ENCODE data around the gene SMIM24. TPM values are rescaled to one million over a fixed set of nuclear protein-coding genes. Genes with fewer than 3 reads are reported as not detected.

SMIM24 gene
- polyA plus RNA-seq, 2 donors = 0.02 to 0.29 TPM

DNA sequence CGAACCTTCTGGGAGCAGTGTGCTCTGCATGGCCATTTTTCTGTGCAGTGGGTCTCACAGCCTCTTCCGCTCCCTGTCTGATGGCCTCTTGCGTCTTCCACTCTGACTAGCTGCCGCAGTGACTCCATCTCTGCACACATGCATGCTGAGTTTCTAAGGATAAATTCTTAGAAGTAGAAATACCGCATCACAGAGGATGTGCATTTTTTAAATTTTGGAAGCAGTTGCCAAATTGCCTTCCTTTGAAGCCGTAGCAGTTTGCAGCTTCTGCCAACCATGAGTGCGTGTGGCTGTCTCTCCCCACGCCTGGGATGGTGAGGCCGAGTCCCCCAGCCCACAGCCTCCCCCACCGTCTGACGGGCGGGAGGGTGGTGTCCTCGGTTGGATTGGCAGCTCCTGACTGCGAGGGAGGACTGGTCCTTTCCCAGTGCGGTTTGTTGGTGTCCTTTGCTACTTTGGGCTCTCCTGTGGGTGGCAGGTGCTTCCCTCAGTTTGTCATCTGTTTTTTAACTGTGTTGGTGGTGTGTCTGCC is 35.6 kb upstream of the SMIM24 start:
- Histone ChIP-seq H3K36me3 (ENCODE audit: control insufficient read depth in 2 of 2, insufficient read depth in 2 of 2, low read length in 1 of 2) (peaks cover 0 to 8% of the 10 kb centered on the region in 2 donors), H3K4me3 (ENCODE audit: low read depth in 1 of 2, low read length in 2 of 2) (no peak overlapping the region), H3K27me3 (ENCODE audit: control insufficient read depth in 1 of 2, insufficient read depth in 2 of 2, low read length in 2 of 2) (no peaks in the 10 kb centered on the region), H3K9me3 (ENCODE audit: control insufficient read depth in 2 of 2, insufficient read depth in 1 of 2, low read depth in 1 of 2, low read length in 1 of 2) (no peaks in the 10 kb centered on the region), H3K27ac (ENCODE audit: low read depth in 2 of 2, low read length in 1 of 2) (no peak overlapping the region), H3K4me1 (ENCODE audit: control insufficient read depth in 2 of 2, insufficient read depth in 2 of 2, low read length in 1 of 2) (peaks cover 5 to 23% of the 10 kb centered on the region in 2 donors)
- 57 to 70% methylated on average over 15 of the region's 15 CpGs for WGBS, 2 donors

DNA sequence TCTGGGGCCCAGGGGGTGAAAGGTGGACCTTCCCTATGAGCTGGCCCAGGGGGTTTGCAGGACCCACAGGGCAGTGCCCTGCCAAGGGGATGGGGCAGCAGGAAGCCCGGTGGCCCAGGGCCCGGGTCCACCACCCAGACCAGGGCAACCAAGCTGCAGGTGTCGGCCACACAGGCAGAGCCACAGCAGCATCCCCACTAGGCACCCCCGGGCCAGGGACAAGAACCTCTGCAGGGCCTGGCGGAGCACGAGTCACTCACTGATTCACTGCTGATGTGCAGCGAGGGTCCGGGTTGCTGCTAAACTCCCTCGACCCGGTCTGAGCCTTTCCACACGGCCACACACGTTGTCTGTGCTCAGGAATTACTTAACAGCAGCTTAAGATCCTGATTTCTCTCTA is 34.6 kb upstream of the SMIM24 start:
- WGBS, 2 donors = 86 to 87% methylated on average over 12 of the region's 12 CpGs
- peaks cover under 1 to 17% of the 10 kb centered on the region in 2 donors for H3K4me1 ChIP-seq (ENCODE audit: control insufficient read depth in 2 of 2, insufficient read depth in 2 of 2, low read length in 1 of 2)
- H3K9me3 ChIP-seq (ENCODE audit: control insufficient read depth in 2 of 2, insufficient read depth in 1 of 2, low read depth in 1 of 2, low read length in 1 of 2) = no peaks in the 10 kb centered on the region
- H3K4me3 ChIP-seq (ENCODE audit: low read depth in 1 of 2, low read length in 2 of 2) = no peak overlapping the region
- H3K27ac ChIP-seq (ENCODE audit: low read depth in 2 of 2, low read length in 1 of 2) = no peak overlapping the region
- H3K27me3 ChIP-seq (ENCODE audit: control insufficient read depth in 1 of 2, insufficient read depth in 2 of 2, low read length in 2 of 2) = no peaks in the 10 kb centered on the region
- H3K36me3 ChIP-seq (ENCODE audit: control insufficient read depth in 2 of 2, insufficient read depth in 2 of 2, low read length in 1 of 2) = peaks cover 0 to 9% of the 10 kb centered on the region in 2 donors

DNA sequence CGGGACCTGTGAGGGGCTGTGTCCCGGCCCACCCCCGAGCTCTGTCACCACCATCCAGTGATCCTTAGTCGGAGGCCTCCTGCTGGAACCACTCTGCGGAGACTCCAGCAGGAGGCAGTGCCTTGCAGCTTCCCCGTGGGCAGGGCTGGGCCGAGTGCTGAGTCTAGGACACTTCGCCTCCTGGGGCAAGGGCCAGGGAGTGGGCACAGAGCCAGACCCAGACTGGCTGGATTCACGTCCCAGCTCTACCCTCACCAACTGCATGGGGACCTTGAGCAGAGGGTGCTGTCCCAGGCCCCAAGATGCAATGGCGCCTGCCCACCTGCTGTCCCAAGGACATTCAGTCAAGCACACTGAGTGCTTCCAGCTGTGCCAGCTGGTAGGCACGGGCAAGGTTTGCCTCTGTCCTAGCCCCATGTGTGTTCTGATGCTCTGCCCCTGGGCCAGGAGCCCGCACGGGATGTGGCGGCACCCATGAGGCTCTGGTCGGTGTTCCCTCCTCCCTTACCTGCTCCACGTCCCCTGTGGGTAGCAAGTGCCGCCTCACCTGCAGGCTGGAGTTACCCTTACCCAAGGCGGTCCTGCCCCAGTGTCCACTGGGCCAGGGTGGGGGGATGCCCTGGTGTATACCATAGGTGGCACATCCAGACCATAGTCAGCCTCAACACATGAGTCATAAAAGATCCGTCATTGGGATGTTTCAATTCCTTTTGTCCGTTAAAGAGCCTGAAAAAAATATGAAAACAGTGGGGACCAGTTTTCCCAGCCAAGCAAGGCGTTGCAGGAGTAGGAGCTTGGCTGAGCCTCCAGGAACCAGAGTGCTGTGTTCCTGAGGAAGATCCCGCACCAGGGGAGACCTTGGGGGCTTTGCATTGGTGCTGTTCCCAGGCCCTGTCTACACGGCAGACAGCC is 33.2 kb upstream of the SMIM24 start:
- H3K4me1 ChIP-seq (ENCODE audit: control insufficient read depth in 2 of 2, insufficient read depth in 2 of 2, low read length in 1 of 2) = peaks cover 5 to 27% of the 10 kb centered on the region in 2 donors
- whole genome bisulfite sequencing, 2 donors = 76 to 81% methylated on average over 23 of the region's 23 CpGs
- peaks cover 4 to 15% of the 10 kb centered on the region in 2 donors for H3K36me3 ChIP-seq (ENCODE audit: control insufficient read depth in 2 of 2, insufficient read depth in 2 of 2, low read length in 1 of 2)
- H3K27ac ChIP-seq (ENCODE audit: low read depth in 2 of 2, low read length in 1 of 2) = peak overlapping the region in 1 of 2 donors; percentile 34
- H3K4me3 ChIP-seq (ENCODE audit: low read depth in 1 of 2, low read length in 2 of 2) = no peak overlapping the region
- no peaks in the 10 kb centered on the region for H3K9me3 ChIP-seq (ENCODE audit: control insufficient read depth in 2 of 2, insufficient read depth in 1 of 2, low read depth in 1 of 2, low read length in 1 of 2)
- no peaks in the 10 kb centered on the region for H3K27me3 ChIP-seq (ENCODE audit: control insufficient read depth in 1 of 2, insufficient read depth in 2 of 2, low read length in 2 of 2)

DNA sequence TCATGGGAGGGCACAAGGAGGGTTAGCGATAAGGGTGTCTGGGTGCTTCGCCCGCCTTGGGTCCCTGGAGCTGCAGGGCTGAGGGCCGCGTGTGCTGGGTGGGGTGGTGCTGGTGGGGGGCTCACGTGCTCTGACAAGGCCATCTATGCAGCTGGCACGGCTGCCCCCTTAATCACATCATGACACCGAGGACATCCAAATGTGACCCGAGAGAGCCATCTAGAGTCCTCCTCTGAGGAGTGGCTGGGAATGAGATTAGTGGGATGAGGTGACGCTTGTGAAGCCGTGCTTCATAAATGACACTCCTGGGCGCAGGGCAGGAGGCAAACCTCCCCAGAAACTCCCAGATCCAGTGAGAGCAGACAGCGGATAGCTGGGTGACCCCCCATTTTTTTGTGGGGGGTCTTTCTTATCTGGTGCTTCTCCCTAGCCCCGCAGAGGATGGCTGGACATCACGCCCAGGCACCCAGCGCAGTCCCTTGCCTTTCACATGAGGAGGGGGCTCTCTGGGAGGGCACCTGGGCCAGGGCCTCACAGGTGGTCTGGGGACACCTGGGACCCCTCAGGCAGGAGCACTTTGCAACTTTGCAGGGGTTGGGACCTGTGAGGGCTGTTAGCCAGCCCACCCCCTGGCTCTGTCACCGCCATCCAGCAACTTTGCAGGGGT is 32.4 kb upstream of the SMIM24 start:
- Histone ChIP-seq H3K27ac (ENCODE audit: low read depth in 2 of 2, low read length in 1 of 2) (no peak overlapping the region), H3K9me3 (ENCODE audit: control insufficient read depth in 2 of 2, insufficient read depth in 1 of 2, low read depth in 1 of 2, low read length in 1 of 2) (no peaks in the 10 kb centered on the region), H3K4me1 (ENCODE audit: control insufficient read depth in 2 of 2, insufficient read depth in 2 of 2, low read length in 1 of 2) (peaks cover 6 to 28% of the 10 kb centered on the region in 2 donors), H3K36me3 (ENCODE audit: control insufficient read depth in 2 of 2, insufficient read depth in 2 of 2, low read length in 1 of 2) (peaks cover 4 to 15% of the 10 kb centered on the region in 2 donors), H3K27me3 (ENCODE audit: control insufficient read depth in 1 of 2, insufficient read depth in 2 of 2, low read length in 2 of 2) (no peaks in the 10 kb centered on the region), H3K4me3 (ENCODE audit: low read depth in 1 of 2, low read length in 2 of 2) (no peak overlapping the region)
- 89 to 90% methylated on average over 17 of the region's 17 CpGs for WGBS, 2 donors

DNA sequence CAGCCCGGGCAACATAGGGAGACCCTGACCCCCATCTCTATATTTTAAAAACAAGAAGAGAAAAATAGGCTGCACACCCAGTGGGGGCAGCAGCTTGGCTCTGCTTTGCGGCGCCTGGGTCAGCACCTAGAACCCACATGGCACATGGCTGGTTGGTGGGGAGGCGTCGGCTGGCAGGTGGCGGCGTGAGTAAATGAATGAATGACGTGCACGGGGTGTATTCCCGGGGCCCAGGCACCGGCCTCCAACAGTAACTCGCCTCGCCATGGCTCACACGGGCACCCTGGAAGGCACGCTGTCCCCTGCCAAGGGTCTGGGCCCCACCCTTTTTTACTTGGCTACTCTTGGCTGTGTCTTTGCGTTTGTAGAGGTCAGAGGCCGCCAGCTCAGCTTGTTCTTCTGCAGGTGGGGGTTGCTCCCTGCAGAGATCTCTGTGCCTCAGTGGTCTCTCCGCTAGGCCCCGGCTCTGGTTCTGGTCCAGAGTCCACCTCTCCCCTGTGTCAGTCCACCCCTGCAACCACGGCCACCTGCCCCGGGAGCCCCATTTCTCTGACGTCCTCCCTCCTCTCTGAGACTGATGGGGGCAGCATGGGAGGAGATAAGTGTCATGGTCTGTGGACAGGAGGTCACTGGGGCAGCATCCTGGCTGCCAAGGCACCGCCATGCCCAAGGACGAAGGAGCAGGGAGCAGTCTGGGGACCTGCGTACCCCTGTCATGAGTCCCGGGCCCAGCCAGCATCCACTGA is 31.4 kb upstream of the SMIM24 start:
- Histone ChIP-seq H3K27ac (ENCODE audit: low read depth in 2 of 2, low read length in 1 of 2) (no peak overlapping the region), H3K4me1 (ENCODE audit: control insufficient read depth in 2 of 2, insufficient read depth in 2 of 2, low read length in 1 of 2) (peaks cover 7 to 33% of the 10 kb centered on the region in 2 donors), H3K9me3 (ENCODE audit: control insufficient read depth in 2 of 2, insufficient read depth in 1 of 2, low read depth in 1 of 2, low read length in 1 of 2) (no peaks in the 10 kb centered on the region), H3K4me3 (ENCODE audit: low read depth in 1 of 2, low read length in 2 of 2) (no peak overlapping the region), H3K27me3 (ENCODE audit: control insufficient read depth in 1 of 2, insufficient read depth in 2 of 2, low read length in 2 of 2) (no peaks in the 10 kb centered on the region), H3K36me3 (ENCODE audit: control insufficient read depth in 2 of 2, insufficient read depth in 2 of 2, low read length in 1 of 2) (peaks cover 4 to 15% of the 10 kb centered on the region in 2 donors)
- 80 to 83% methylated on average over 26 of the region's 26 CpGs for WGBS, 2 donors

DNA sequence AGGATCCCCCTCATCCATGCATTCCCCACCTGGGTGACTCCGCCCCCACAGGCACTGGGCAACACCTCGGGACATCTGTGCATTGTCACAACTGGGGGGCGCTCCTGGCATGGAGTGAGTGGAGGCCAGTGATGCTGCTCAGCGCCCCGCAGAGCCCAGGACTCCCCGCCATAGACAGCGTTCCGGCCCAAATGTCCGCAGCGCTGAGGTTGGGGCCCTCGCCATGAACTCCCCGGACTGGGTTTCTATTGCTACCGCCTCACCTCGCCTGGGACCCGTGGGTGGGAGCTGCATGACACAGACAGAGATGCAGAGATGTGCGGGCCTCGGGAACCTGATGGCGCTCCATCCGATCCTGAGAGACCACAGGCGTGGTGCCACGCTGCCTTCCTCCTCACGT is 30.4 kb upstream of the SMIM24 start:
- peaks cover 4 to 15% of the 10 kb centered on the region in 2 donors for H3K36me3 ChIP-seq (ENCODE audit: control insufficient read depth in 2 of 2, insufficient read depth in 2 of 2, low read length in 1 of 2)
- H3K9me3 ChIP-seq (ENCODE audit: control insufficient read depth in 2 of 2, insufficient read depth in 1 of 2, low read depth in 1 of 2, low read length in 1 of 2) = peaks cover 0 to 2% of the 10 kb centered on the region in 2 donors
- WGBS, 2 donors = 87 to 88% methylated on average over 22 of the region's 22 CpGs
- peaks cover 7 to 29% of the 10 kb centered on the region in 2 donors for H3K4me1 ChIP-seq (ENCODE audit: control insufficient read depth in 2 of 2, insufficient read depth in 2 of 2, low read length in 1 of 2)
- no peak overlapping the region for H3K4me3 ChIP-seq (ENCODE audit: low read depth in 1 of 2, low read length in 2 of 2)
- no peak overlapping the region for H3K27ac ChIP-seq (ENCODE audit: low read depth in 2 of 2, low read length in 1 of 2)
- H3K27me3 ChIP-seq (ENCODE audit: control insufficient read depth in 1 of 2, insufficient read depth in 2 of 2, low read length in 2 of 2) = no peaks in the 10 kb centered on the region

DNA sequence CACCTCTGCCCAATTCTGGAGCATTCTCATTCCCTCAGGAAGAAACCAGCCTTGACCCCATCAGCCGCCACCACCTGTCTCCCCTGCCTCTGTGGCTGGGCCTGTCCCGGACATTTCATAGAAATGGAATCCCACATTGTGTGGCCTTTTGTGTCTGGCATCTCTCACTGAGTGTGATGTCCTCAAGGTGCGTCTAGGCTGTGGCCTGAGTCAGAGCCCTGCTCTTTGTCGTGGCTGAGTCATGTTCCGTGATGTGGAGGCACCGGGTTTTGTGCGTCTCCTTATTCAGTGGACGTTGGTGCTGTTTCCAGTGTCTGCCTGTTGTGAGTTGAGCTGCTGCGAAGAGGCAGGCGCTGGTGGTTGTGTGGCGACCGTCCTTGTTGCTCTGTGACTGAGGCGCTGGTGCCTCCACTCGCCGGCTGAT is 29.3 kb upstream of the SMIM24 start:
- H3K27me3 ChIP-seq (ENCODE audit: control insufficient read depth in 1 of 2, insufficient read depth in 2 of 2, low read length in 2 of 2) = no peaks in the 10 kb centered on the region
- peak overlapping the region in 1 of 2 donors; percentile 78 for H3K27ac ChIP-seq (ENCODE audit: low read depth in 2 of 2, low read length in 1 of 2)
- H3K4me1 ChIP-seq (ENCODE audit: control insufficient read depth in 2 of 2, insufficient read depth in 2 of 2, low read length in 1 of 2) = peaks cover 7 to 29% of the 10 kb centered on the region in 2 donors
- 74 to 80% methylated on average over 15 of the region's 15 CpGs for WGBS, 2 donors
- no peak overlapping the region for H3K4me3 ChIP-seq (ENCODE audit: low read depth in 1 of 2, low read length in 2 of 2)
- peaks cover 0 to 2% of the 10 kb centered on the region in 2 donors for H3K9me3 ChIP-seq (ENCODE audit: control insufficient read depth in 2 of 2, insufficient read depth in 1 of 2, low read depth in 1 of 2, low read length in 1 of 2)
- H3K36me3 ChIP-seq (ENCODE audit: control insufficient read depth in 2 of 2, insufficient read depth in 2 of 2, low read length in 1 of 2) = peaks cover 4 to 11% of the 10 kb centered on the region in 2 donors

DNA sequence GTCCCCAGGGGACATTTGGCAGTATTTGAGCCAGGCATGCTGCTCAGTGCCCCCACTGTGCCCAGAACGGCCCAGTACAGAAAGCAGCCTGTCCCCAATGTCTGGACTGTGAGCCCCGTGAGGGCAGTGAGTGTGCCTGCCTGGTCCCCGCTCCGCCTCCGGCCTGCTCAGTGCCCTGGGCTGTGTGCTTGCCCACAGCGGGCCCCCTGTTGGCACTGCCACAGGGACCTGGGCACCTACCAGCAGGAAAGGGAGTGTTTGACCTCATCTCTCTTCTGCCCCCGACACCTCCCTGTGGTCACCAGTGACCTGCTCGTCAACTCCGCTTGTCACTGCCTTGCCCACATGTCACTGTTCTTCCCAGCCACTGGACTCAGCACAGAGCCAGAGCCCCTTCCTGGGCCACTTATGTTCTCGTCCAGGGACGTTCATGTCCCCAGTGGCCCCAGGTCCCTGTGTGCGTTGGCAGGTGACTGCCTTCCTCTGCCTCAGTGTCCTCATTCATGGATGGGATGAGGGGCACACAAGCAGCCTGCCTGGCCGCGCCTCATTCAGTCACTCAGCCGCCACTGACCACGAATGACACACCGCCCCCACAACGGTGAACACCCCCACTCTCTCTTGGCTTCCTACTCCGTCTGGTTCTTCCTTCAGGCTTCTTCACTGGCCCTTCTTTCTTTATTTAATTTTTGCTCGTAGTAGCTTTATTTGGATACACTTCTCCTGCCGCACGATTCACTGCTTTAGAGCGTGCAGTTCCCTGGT is 28.6 kb upstream of the SMIM24 start:
- H3K4me1 ChIP-seq (ENCODE audit: control insufficient read depth in 2 of 2, insufficient read depth in 2 of 2, low read length in 1 of 2) = peaks cover 7 to 24% of the 10 kb centered on the region in 2 donors

More for the DNA sequence above, 28.6 kb upstream of the SMIM24 start:
- Histone ChIP-seq H3K4me3 (ENCODE audit: low read depth in 1 of 2, low read length in 2 of 2) (no peak overlapping the region), H3K27me3 (ENCODE audit: control insufficient read depth in 1 of 2, insufficient read depth in 2 of 2, low read length in 2 of 2) (no peaks in the 10 kb centered on the region), H3K36me3 (ENCODE audit: control insufficient read depth in 2 of 2, insufficient read depth in 2 of 2, low read length in 1 of 2) (peaks cover 4 to 11% of the 10 kb centered on the region in 2 donors), H3K27ac (ENCODE audit: low read depth in 2 of 2, low read length in 1 of 2) (peak overlapping the region in 1 of 2 donors; percentile 78), H3K9me3 (ENCODE audit: control insufficient read depth in 2 of 2, insufficient read depth in 1 of 2, low read depth in 1 of 2, low read length in 1 of 2) (peaks cover 0 to 2% of the 10 kb centered on the region in 2 donors)
- WGBS, 2 donors = 84% methylated on average over 23 of the region's 23 CpGs

Measured in esophagus (tissue), 2 donors.